Activated CD8-positive, alpha-beta T cell treated with anti-CD3 and anti-CD28 coated beads for 36 hours (primary cell): ENCODE data around the gene MARCHF3. TPM values are rescaled to one million over a fixed set of nuclear protein-coding genes. Genes with fewer than 3 reads are reported as not detected.

Experiments used
- ATAC-seq: fragments of 200-7000 bp; cut with Tn5 transposase; one replicate; pipeline ENCODE4 v1.10.0; 2021; ENCODE audit warnings: mild to moderate bottlenecking, moderate library complexity
- CTCF ChIA-PET: fragments of 350-600 bp; sonication (Branson Sonifier 250); formaldehyde crosslinking; loops from one replicate; lab custom pipeline; 2021; ENCODE audit warnings: antibody characterized with exemption; lab: Charles Lee
- POLR2A ChIA-PET: fragments of 350-600 bp; sonication (Branson Sonifier 250); formaldehyde crosslinking; loops from one replicate; lab custom pipeline; 2021; ENCODE audit warnings: antibody characterized with exemption; lab: Charles Lee
- DNase-seq: peaks from one replicate; pipeline ENCODE4 v3.0.0-alpha.2; 2020
- H3K27ac Mint-ChIP-seq: one replicate; pipeline ENCODE4 v1.8.0; 2021; ENCODE audit warnings: mild to moderate bottlenecking, mixed read lengths
- H3K27me3 Mint-ChIP-seq: one replicate; pipeline ENCODE4 v1.8.0; 2021; ENCODE audit warnings: mixed read lengths
- H3K36me3 Mint-ChIP-seq: one replicate; pipeline ENCODE4 v1.8.0; 2021; ENCODE audit warnings: low read depth, mixed read lengths
- H3K4me1 Mint-ChIP-seq: one replicate; pipeline ENCODE4 v1.8.0; 2021; ENCODE audit warnings: low read depth, mixed read lengths
- H3K4me3 Mint-ChIP-seq: one replicate; pipeline ENCODE4 v1.8.0; 2021; ENCODE audit warnings: mild to moderate bottlenecking, moderate library complexity, mixed read lengths
- H3K9me3 Mint-ChIP-seq: one replicate; pipeline ENCODE4 v1.8.0; 2021; ENCODE audit warnings: mixed read lengths
- CTCF ChIP-seq: fragments of 200-600 bp; IDR thresholded peaks from one replicate; pipeline ENCODE4 v1.8.0; 2022; ENCODE audit warnings: antibody characterized with exemption, mild to moderate bottlenecking
- intact Hi-C: fragments of 100-400 bp; cut with micrococcal nuclease; formaldehyde crosslinking; loops from one replicate; pipeline ENCODE4 v1.10.0; 2022
- total RNA-seq, 2 experiments: library from RNA; stranded (reverse); gene quantifications; one replicate each; pipeline ENCODE4 v1.2.3, GENCODE V29; 2021

MARCHF3 gene
- total RNA-seq, 2 experiments from 2014 or later: 6.1 TPM

- no peaks in the 10 kb centered on the region for H3K36me3 Mint-ChIP-seq
- H3K27ac Mint-ChIP-seq: no peak overlapping the region
- intact Hi-C loops: no loop called here
- no peaks in the 10 kb centered on the region for H3K27me3 Mint-ChIP-seq
- no peak for ATAC-seq
- no peak for DNase-seq
- CTCF ChIA-PET: interaction anchor here (0.6 to 1.7 kb wide), 2 partner anchors 10 to 34 kb away, joined by 3 to 4 read pairs; no protein-coding TSS in a partner anchor
- no peak overlapping the region for H3K4me3 Mint-ChIP-seq
- peaks cover 30% of the 10 kb centered on the region for H3K4me1 Mint-ChIP-seq
- POLR2A ChIA-PET: interaction anchor here (0.9 to 1.1 kb wide), 2 partner anchors 13 to 53 kb away, joined by 3 read pairs; no protein-coding TSS in a partner anchor
- TF ChIP-seq CTCF: no peak
- H3K9me3 Mint-ChIP-seq: no peaks in the 10 kb centered on the region
Measured at GRCh38 chr5:126976520-126977172, 53.7 kb downstream of the MARCHF3 start.

- ATAC-seq (no peak), DNase-seq (no peak)
- no peak for TF ChIP-seq CTCF
- ChIA-PET POLR2A (interaction anchor here (0.9 to 1.1 kb wide), 2 partner anchors 14 to 54 kb away, joined by 3 read pairs; no protein-coding TSS in a partner anchor), CTCF (interaction anchor here (0.6 to 1.7 kb wide), 2 partner anchors 10 to 33 kb away, joined by 3 to 4 read pairs; no protein-coding TSS in a partner anchor)
- no peaks in the 10 kb centered on the region for H3K27me3 Mint-ChIP-seq
- peaks cover 35% of the 10 kb centered on the region for H3K4me1 Mint-ChIP-seq
- H3K4me3 Mint-ChIP-seq: no peak overlapping the region
- no peaks in the 10 kb centered on the region for H3K9me3 Mint-ChIP-seq
- intact Hi-C loops: no loop called here
- H3K36me3 Mint-ChIP-seq: peaks cover under 1% of the 10 kb centered on the region
- no peak overlapping the region for H3K27ac Mint-ChIP-seq
Measured at GRCh38 chr5:126975796-126976195, 54.6 kb downstream of the MARCHF3 start.

DNA sequence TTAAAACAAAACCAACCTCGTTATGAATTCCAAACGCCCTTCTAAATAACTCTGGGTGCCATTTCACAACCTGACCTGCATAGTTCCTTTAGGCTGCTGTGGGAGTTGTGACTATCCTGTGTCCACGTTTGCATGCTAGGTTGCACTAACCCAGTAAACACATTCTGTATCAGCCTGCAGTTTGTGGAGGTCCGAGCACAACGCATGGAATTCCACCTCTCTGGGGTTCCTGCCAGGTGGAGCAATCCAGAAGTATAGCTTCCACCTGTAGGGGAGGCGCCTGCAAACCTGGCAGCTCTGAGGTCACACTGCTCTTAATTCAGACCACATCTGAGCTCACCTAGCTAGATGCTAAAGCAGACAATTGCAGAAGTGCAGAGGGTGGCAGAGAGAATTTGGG, 57.2 kb downstream of the MARCHF3 start:
- intact Hi-C loops: no loop called here

GRCh38 chr5:126972062-126972895, 58.1 kb downstream of the MARCHF3 start:
- CTCF ChIA-PET: interaction anchor here (1.1 to 1.3 kb wide), 2 partner anchors 54 to 102 kb away, joined by 3 to 4 read pairs; no protein-coding TSS in a partner anchor
- peak overlapping the region; percentile 96 for H3K27ac Mint-ChIP-seq
- POLR2A ChIA-PET: no interaction called here
- peak; percentile 52 for DNase-seq
- peak overlapping the region; percentile 55 for H3K4me3 Mint-ChIP-seq
- peak; percentile 85 for ATAC-seq
- H3K4me1 Mint-ChIP-seq: peaks cover 40% of the 10 kb centered on the region
- intact Hi-C loops: no loop called here
- no peak for TF ChIP-seq CTCF
- peaks cover 6% of the 10 kb centered on the region for H3K36me3 Mint-ChIP-seq
- H3K27me3 Mint-ChIP-seq: no peaks in the 10 kb centered on the region
- no peaks in the 10 kb centered on the region for H3K9me3 Mint-ChIP-seq

More for the DNA sequence above, 57.2 kb downstream of the MARCHF3 start:
- Mint-ChIP-seq H3K4me3 (peak overlapping the region; percentile 13), H3K27ac (peak overlapping the region; percentile 96), H3K4me1 (peaks cover 40% of the 10 kb centered on the region), H3K9me3 (no peaks in the 10 kb centered on the region), H3K36me3 (peaks cover 6% of the 10 kb centered on the region), H3K27me3 (no peaks in the 10 kb centered on the region)
- ATAC-seq (no peak), DNase-seq (no peak)
- no peak for TF ChIP-seq CTCF
- CTCF ChIA-PET: interaction anchor here (1.0 kb wide), 1 partner anchor 193 kb away, joined by 3 read pairs; no protein-coding TSS in a partner anchor
- POLR2A ChIA-PET: no interaction called here
